GM21390 (cell line): ENCODE data around the gene PDE8A.

Experiments used
- ATAC-seq: cut with Tn5 transposase; IDR thresholded peaks from one replicate; pipeline ENCODE4 v1.9.1; 2021; ENCODE audit not compliant: unreplicated experiment

PDE8A gene

GRCh38 chr15:85030301-85030929, 48.8 kb downstream of the PDE8A start:
- no peak for ATAC-seq

- no peak for ATAC-seq
These were observed 49.7 kb downstream of the PDE8A start for GRCh38 chr15:85031086-85031943.

- ATAC-seq: no peak
These were observed 50.4 kb downstream of the PDE8A start for GRCh38 chr15:85031944-85032558.

GRCh38 chr15:85033148-85033547, 51.5 kb downstream of the PDE8A start:
- no peak for ATAC-seq

GRCh38 chr15:85034276-85034675, 52.6 kb downstream of the PDE8A start:
- ATAC-seq: no peak

- ATAC-seq: no peak
These were observed 54.3 kb downstream of the PDE8A start for GRCh38 chr15:85035980-85036379.

- ATAC-seq: no peak
These were observed 55.1 kb downstream of the PDE8A start for GRCh38 chr15:85036716-85037115.

GRCh38 chr15:85037641-85038040, 56.0 kb downstream of the PDE8A start:
- no peak for ATAC-seq

GRCh38 chr15:85041230-85041629, 59.6 kb downstream of the PDE8A start:
- no peak for ATAC-seq

GRCh38 chr15:85044251-85044853, 62.7 kb downstream of the PDE8A start:
- ATAC-seq: no peak

GRCh38 chr15:85044894-85045293, 63.2 kb downstream of the PDE8A start:
- ATAC-seq: no peak

GRCh38 chr15:85045615-85046014, 64.0 kb downstream of the PDE8A start:
- ATAC-seq: no peak

- no peak for ATAC-seq
These were observed 65.8 kb downstream of the PDE8A start for GRCh38 chr15:85047271-85047948.

GRCh38 chr15:85048430-85048829, 66.8 kb downstream of the PDE8A start:
- ATAC-seq: no peak

- ATAC-seq: no peak
These were observed 68.1 kb downstream of the PDE8A start for GRCh38 chr15:85049805-85050204.

GRCh38 chr15:85059734-85060133, 78.1 kb downstream of the PDE8A start:
- ATAC-seq: no peak

GRCh38 chr15:85062560-85062959, 80.9 kb downstream of the PDE8A start:
- ATAC-seq: no peak

- ATAC-seq: no peak
These were observed 81.4 kb downstream of the PDE8A start for GRCh38 chr15:85063088-85063487.

GRCh38 chr15:85063522-85064079, 81.9 kb downstream of the PDE8A start:
- no peak for ATAC-seq

- ATAC-seq: no peak
These were observed 83.1 kb downstream of the PDE8A start for GRCh38 chr15:85064710-85065109.

GRCh38 chr15:85071061-85071460, 89.4 kb downstream of the PDE8A start:
- ATAC-seq: no peak
